GM19239 (cell line): ENCODE results near the gene OXCT2.
A peak's percentile ranks its signal among the peaks of the same experiment; 100 is the strongest.

Experiments
- DNase-seq: peaks from one replicate; pipeline ENCODE4 v3.0.0; 2011; ENCODE audit warnings: low spot score; ENCODE audit not compliant: insufficient read length
- FAIRE-seq: peaks from 2 replicates; lab custom pipeline; 2011; peaks lifted over from hg19 to GRCh38; lab: Jason Lieb, UNC

Gene OXCT2

DNA sequence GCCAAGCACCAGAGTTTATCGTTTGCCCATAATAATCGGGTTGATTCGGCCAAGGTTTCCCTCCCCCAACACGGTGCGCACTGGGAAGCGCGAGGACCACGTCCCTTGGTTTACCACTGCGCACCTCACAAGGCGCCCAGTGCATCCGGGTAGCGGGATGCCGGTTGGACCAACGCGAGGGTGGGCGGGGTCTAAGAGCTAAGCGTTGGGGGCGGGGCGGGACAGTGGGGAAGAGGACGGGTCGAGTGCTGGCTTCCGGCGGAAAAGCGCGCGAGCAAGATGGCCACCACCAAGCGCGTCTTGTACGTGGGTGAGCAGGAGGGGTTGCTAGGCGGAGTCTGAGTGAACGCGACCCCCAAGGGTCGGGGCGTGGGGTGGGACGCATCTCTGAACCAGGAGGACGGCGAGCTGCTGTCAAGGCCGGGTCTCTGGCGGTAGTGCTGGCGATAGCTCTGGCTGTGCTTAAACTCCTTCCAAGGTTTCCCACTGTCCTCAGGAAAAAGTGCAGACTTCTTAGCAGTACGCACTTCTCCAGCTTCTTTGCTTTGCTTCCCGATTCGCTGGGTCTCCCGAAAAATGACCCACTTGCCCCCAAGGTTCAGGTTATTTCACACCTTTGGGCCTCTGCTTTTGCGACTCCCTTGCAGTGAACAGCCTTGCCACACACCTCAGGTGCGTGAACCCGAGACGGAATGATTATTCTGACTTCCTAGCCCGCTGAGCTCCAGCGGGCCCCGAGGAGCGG lies 32.4 kb downstream of the OXCT2 start, which contains the start of gene PPIE:
TSS of gene PPIE (plus strand) at position 261 of the 745 bp plus-strand sequence. CDS start at position 280, 19 bp downstream.
- FAIRE-seq (peak; percentile 98), DNase-seq (peak; percentile 85)

DNA sequence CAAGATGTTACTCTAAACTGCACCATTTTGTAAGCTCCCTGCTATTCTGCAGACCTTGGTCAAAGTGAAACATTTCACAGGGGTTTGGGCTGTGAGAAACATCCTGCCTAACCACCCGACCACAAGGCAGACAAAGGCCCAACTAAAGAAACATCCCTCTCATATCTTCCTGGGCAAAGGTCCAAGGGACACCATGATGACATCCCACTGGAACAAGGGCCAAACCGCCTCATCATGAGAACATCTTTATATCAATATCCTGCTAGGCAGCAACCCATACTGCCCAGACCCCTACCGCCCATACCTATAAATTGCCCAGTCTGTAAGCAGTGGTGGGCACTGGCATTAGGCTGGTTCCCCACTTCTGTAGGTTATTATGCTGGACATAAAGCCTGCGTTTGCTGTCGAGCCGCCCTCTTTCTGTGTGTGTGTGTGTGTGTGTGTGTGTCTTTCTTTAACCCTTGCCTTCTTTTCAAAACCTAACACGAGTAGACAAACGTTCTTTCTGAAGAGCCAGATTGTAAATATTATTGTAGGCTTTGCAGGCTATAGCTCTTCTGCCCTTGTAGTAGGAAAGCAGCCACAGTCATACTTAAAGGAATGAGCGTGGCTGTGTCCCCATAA lies 33.5 kb downstream of the OXCT2 start:
- DNase-seq = no peak
- no peak for FAIRE-seq

DNA sequence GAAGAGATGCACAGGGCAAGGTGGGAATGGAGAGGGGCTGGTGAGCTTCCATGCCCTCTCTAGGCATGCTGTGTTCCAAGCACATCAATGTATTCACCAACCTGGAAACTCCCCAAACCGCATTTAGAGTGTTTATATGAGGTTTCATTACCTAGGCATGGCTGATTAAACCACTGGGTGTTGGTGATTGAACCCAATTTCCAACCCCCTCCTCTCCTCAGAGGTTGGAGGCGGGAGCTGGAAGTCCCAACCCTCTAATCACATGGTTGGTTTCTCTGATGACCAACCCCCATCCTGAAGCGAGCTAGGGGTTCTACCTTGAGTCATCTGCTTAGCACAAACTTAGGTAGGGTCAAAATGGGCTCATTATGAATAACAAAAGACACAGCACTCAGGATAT lies 35.4 kb downstream of the OXCT2 start:
- FAIRE-seq (no peak), DNase-seq (no peak)

- FAIRE-seq = no peak
- DNase-seq = no peak
These were observed 38.0 kb downstream of the OXCT2 start for GRCh38 chr1:39733161-39733560.

DNA sequence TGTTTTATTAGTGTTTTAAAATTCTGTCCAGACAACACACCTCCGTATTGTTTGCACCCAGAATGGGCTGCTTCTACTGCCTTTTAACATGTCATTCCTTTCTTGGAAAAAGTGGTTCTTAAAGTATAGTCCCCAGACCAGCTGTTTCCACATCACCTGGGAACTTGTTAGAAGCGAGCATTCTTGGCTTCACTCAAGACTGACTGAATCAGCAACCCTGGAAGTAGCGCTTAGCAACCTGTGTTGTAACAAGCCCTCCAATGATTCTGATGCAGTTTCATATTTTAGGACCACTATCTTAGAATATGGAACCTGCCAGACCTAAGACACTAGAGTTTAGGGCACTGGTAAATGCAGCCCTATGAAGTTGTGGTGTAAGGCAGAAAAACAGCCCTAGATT lies 38.4 kb downstream of the OXCT2 start:
- DNase-seq = no peak
- no peak for FAIRE-seq

GRCh38 chr1:39729842-39730241 lies 41.3 kb downstream of the OXCT2 start:
- DNase-seq (no peak), FAIRE-seq (no peak)

DNA sequence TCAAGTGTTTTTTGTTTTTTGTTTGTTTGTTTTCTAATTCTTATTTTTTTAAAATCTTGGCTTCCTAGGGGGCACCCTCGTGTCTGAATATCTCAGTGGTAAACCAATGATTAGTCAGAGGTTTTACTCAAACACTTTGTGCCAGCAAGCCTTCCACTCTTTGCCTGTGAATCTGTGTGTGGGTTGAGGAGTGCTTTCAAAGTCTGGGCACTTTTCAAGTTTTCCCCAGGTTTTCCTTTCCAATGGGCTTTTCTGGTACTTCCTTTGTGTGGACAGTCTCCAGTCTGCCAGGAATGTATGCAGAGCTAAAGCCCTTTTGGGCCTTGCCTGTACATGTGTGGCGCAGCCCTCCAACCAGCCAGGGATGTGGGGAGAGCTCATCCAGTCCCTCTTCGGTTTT lies 42.1 kb downstream of the OXCT2 start:
- DNase-seq (no peak), FAIRE-seq (no peak)

DNA sequence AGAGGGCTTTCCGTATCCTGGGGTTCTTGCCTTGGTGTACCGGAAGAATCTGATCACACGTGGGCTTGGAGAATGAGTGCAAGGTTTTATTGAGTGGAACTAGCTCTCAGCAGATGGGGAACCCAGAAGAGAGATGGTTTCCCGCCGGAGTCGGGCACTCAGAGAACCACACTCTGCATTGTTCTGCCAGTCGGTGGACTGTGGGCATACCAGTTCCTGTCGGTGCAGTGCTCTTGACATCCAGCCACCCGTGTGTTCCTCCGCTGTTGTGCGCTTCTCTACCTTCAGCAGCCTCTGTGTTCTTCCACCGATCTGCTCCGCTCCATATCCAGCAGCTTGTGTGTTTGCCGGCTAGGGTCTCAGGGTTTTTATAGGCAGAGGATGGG lies 43.2 kb downstream of the OXCT2 start:
- DNase-seq (no peak), FAIRE-seq (no peak)

GRCh38 chr1:39727221-39727931 lies 43.8 kb downstream of the OXCT2 start:
- peak; percentile 79 for FAIRE-seq
- DNase-seq = no peak

GRCh38 chr1:39726600-39726999 lies 44.5 kb downstream of the OXCT2 start:
- DNase-seq = no peak
- no peak for FAIRE-seq

DNA sequence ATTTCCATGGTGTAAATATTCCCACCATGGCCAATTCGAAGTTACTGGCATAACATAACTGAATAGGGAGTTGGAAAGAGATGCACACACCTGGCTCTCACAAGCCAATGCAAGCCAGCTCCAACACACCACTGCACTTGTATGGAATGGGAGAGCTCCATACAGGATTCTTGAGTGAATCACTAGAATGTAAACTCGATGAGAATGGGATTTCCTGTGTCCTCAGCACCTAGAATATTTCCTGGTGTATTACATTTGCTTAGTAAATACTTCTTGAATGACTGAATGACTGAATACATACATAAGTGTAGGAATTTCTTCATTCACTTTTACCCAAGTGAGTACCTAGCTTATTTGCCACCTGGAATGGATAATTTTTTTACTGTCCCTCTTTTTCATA lies 48.7 kb downstream of the OXCT2 start:
- FAIRE-seq (no peak), DNase-seq (no peak)

- no peak for FAIRE-seq
- no peak for DNase-seq
These were observed 49.5 kb downstream of the OXCT2 start for GRCh38 chr1:39721664-39722063.

GRCh38 chr1:39720094-39720999 lies 50.8 kb downstream of the OXCT2 start:
- FAIRE-seq (peak; percentile 92), DNase-seq (no peak)
